ENCODE measurements around the gene EFHB.

GRCh38 chr3:19945969-19946831 is 12.2 kb upstream of the EFHB start:
- TF ChIP-seq CTCF (IDR thresholded peaks at IDR 0.05; ENCODE audit: low read depth, low read length) (no peak), POLR2A (IDR thresholded peaks at IDR 0.05; ENCODE audit: extremely low read depth, insufficient read length) (no peak), MAX (IDR thresholded peaks at IDR 0.05; ENCODE audit: low read depth, low read length) (no peak)

All from NB4 (cell line).